Tibial nerve (tissue), 4 donors: Measurements from ENCODE around the gene APOBR. TPM values are rescaled to one million over a fixed set of nuclear protein-coding genes. Genes with fewer than 3 reads are reported as not detected.
"Not testable (repeated sequence)": the region's sequence is repeated elsewhere in the genome, so short reads cannot be mapped to it uniquely, and the experiment has no call there.

ENCODE experiments used
- DNase-seq, 2 donors: peaks; one replicate each; pipeline ENCODE4 v3.0.0-alpha.2; 2019; ENCODE audit warnings: low spot score in 2 of 2
- H3K27ac ChIP-seq, 4 donors: fragments of 200-600 bp; sonication (generic) in 3 of 4; one replicate each; pipeline ENCODE4 v1.5.1; 2017 to 2019; ENCODE audit warnings: mild to moderate bottlenecking in 1 of 4
- H3K27me3 ChIP-seq, 2 donors: fragments of 200-600 bp; sonication (generic) in 1 of 2; one replicate each; pipeline versions ENCODE4 v1.5.1 to v1.6.0; 2017 to 2019
- H3K36me3 ChIP-seq, 3 donors: fragments of 200-600 bp; sonication (generic); one replicate each; pipeline ENCODE4 v1.5.1; 2018 to 2019
- H3K4me1 ChIP-seq, 4 donors: fragments of 200-600 bp; sonication (generic) in 3 of 4; one replicate each; pipeline ENCODE4 v1.5.1; 2017 to 2019
- H3K4me3 ChIP-seq, 4 donors: fragments of 200-600 bp; sonication (generic) in 3 of 4; one replicate each; pipeline ENCODE4 v1.5.1; 2017 to 2019; ENCODE audit warnings: mild to moderate bottlenecking in 1 of 4, moderate library complexity in 1 of 4
- H3K9me3 ChIP-seq, 4 donors: fragments of 200-600 bp; sonication (generic) in 3 of 4; one replicate each; pipeline ENCODE4 v1.5.1; 2017 to 2019
- EP300 ChIP-seq, 2 donors: sonication (generic); formaldehyde crosslinking; IDR thresholded peaks; one replicate each; pipeline ENCODE4 v1.6.1; 2017; ENCODE audit warnings: antibody characterized with exemption in 2 of 2, mild to moderate bottlenecking in 1 of 2
- POLR2A ChIP-seq, 2 donors: fragments of 450-650 bp; IDR thresholded peaks; one replicate each; pipeline ENCODE4 v1.6.1; 2017; ENCODE audit warnings: antibody characterized with exemption in 2 of 2, mild to moderate bottlenecking in 2 of 2, moderate library complexity in 2 of 2
- WGBS, 2 donors: methylation state at CpG; one replicate each; pipeline ENCODE4 v1.1.5; 2018; 5-methylcytosine and 5-hydroxymethylcytosine counted together
- total RNA-seq, 4 donors: library from RNA; depleted of rRNA; stranded (reverse); fragments of >200 nt; gene quantifications; one replicate each; pipeline ENCODE4 v1.1.0, GENCODE V29; 2016
- TF ChIP-seq, protein P1 (sequence below), 5 experiments: fragments of 200-600 bp in 3 of 5; fragments of 450-650 bp in 2 of 5; sonication (generic) in 3 of 5; IDR thresholded peaks; one replicate each; pipeline ENCODE4 v1.5.1; 2016 to 2019; ENCODE audit warnings: antibody characterized with exemption in 5 of 5, mild to moderate bottlenecking in 3 of 5, moderate library complexity in 2 of 5

APOBR gene
- total RNA-seq, 4 donors from 2014 or later = 1.3 to 4.5 (median 1.8) TPM

DNA sequence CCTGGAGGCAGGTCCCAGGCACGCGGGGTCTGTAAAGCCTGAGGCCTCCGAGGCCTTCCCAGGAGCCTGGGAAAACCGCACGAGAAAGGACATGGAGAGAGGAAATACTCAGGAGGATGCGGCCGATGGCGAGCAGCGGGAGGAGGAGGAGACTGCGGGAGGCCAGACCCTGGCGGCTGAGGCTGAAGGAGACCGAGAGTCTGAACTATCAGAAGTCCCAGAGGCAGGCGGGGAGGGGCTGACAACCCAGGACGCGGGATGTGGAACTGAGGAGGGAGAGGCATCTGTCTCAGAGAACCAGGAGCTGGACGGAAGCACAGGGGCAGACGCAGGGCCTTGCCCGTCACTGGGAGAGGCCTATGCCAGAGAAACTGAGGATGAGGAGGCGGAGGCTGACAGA is 2.4 kb downstream of the APOBR start:
- no peak for TF ChIP-seq EP300 (IDR thresholded peaks at IDR 0.05)
- no peak for TF ChIP-seq POLR2A (IDR thresholded peaks at IDR 0.05)
- TF ChIP-seq, protein P1, sequence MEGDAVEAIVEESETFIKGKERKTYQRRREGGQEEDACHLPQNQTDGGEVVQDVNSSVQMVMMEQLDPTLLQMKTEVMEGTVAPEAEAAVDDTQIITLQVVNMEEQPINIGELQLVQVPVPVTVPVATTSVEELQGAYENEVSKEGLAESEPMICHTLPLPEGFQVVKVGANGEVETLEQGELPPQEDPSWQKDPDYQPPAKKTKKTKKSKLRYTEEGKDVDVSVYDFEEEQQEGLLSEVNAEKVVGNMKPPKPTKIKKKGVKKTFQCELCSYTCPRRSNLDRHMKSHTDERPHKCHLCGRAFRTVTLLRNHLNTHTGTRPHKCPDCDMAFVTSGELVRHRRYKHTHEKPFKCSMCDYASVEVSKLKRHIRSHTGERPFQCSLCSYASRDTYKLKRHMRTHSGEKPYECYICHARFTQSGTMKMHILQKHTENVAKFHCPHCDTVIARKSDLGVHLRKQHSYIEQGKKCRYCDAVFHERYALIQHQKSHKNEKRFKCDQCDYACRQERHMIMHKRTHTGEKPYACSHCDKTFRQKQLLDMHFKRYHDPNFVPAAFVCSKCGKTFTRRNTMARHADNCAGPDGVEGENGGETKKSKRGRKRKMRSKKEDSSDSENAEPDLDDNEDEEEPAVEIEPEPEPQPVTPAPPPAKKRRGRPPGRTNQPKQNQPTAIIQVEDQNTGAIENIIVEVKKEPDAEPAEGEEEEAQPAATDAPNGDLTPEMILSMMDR (IDR thresholded peaks at IDR 0.05) = no peak
- DNase-seq = no peak
- Histone ChIP-seq H3K9me3 (no peaks in the 10 kb centered on the region), H3K4me1 (no peaks in the 10 kb centered on the region), H3K27ac (no peak overlapping the region), H3K36me3 (no peaks in the 10 kb centered on the region), H3K4me3 (no peak overlapping the region), H3K27me3 (no peaks in the 10 kb centered on the region)
- 63 to 72% methylated on average over 19 of the region's 19 CpGs for WGBS, 2 donors

GRCh38 chr16:28497386-28497785 is 2.9 kb downstream of the APOBR start:
- no peak overlapping the region for H3K27ac ChIP-seq
- no peaks in the 10 kb centered on the region for H3K9me3 ChIP-seq
- H3K36me3 ChIP-seq = no peaks in the 10 kb centered on the region
- no peak for DNase-seq
- H3K4me1 ChIP-seq = no peaks in the 10 kb centered on the region
- no peak overlapping the region for H3K4me3 ChIP-seq
- TF ChIP-seq, protein P1 (IDR thresholded peaks at IDR 0.05) = no peak
- no peak for TF ChIP-seq POLR2A (IDR thresholded peaks at IDR 0.05)
- TF ChIP-seq EP300 (IDR thresholded peaks at IDR 0.05) = no peak
- 82 to 84% methylated on average over 9 of the region's 9 CpGs for WGBS, 2 donors
- H3K27me3 ChIP-seq = no peaks in the 10 kb centered on the region

- DNase-seq = no peak
- Histone ChIP-seq H3K27ac (no peak overlapping the region), H3K27me3 (no peaks in the 10 kb centered on the region), H3K36me3 (no peaks in the 10 kb centered on the region), H3K9me3 (no peaks in the 10 kb centered on the region), H3K4me1 (no peaks in the 10 kb centered on the region), H3K4me3 (no peak overlapping the region)
- 77 to 83% methylated on average over 27 to 31 of the region's 33 CpGs for WGBS, 2 donors
- TF ChIP-seq, protein P1 (IDR thresholded peaks at IDR 0.05) = no peak
- TF ChIP-seq POLR2A (IDR thresholded peaks at IDR 0.05) = no peak
- no peak for TF ChIP-seq EP300 (IDR thresholded peaks at IDR 0.05)
These were observed 3.6 kb downstream of the APOBR start for GRCh38 chr16:28497861-28498599.

DNA sequence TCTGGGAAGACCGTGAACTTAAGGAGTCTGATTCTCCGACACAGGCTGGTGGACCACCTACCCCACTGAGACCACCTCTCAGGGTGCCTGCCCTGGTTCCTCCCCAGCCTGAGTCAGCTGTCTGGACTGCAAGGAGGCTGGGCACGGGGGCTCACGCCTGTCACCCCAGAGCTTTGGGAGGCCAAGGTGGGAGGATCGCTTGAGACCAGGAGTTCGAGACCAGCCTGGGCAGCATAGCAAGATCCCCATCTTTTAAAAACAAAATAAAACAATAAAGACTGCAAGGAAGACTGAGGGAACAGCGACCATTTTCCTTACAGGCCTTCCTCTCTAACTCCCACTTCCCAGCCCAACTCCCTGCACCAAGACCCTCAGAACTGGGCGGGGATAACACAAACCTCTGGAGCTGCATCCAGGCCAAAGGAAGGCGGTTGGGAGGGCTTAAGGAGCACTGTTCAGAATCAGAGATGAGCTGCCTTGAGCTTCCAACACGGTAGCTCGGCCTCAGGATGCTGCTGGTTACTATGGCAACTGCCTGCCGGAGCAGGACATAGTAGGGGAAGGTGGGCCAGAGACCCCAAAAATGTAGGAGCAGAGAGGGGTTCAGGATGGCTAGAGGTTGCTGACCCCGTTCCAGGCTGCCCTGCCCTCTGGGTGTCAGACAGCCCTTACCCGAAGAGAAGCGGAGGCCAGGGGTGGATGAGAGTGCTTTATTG is 4.4 kb downstream of the APOBR start:
- 79 to 80% methylated on average over 15 of the region's 15 CpGs for WGBS, 2 donors
- TF ChIP-seq, protein P1 (IDR thresholded peaks at IDR 0.05) = no peak
- no peak for TF ChIP-seq EP300 (IDR thresholded peaks at IDR 0.05)
- no peak for DNase-seq
- Histone ChIP-seq H3K4me1 (no peaks in the 10 kb centered on the region), H3K4me3 (no peak overlapping the region), H3K27me3 (no peaks in the 10 kb centered on the region), H3K27ac (no peak overlapping the region), H3K36me3 (no peaks in the 10 kb centered on the region), H3K9me3 (no peaks in the 10 kb centered on the region)

DNA sequence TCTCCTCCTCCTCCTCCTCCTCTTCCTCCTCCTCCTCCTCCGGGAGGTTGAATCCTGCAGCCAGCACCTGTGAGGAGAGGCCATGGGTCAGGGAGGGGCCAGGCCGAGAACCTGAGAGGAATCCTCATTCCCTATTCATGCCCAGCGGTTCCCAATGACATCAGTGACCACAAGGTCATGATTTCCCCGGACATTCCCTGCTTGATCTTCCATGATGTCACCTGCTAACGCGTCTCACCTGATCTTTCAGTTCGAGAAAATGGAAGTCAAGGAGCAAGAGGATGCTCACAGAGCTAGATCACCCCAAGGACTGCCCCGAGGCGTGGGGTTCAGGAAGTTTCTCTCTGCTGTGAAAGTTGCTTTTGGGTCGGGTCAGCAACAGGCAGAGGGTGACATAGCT is 5.4 kb downstream of the APOBR start:
- 61 to 63% methylated on average over 10 of the region's 10 CpGs for WGBS, 2 donors
- TF ChIP-seq EP300 (IDR thresholded peaks at IDR 0.05) (no peak), POLR2A (IDR thresholded peaks at IDR 0.05) (no peak)
- TF ChIP-seq, protein P1 (IDR thresholded peaks at IDR 0.05) = no peak
- Histone ChIP-seq H3K4me1 (no peaks in the 10 kb centered on the region), H3K4me3 (no peak overlapping the region), H3K27me3 (no peaks in the 10 kb centered on the region), H3K27ac (no peak overlapping the region), H3K36me3 (no peaks in the 10 kb centered on the region), H3K9me3 (no peaks in the 10 kb centered on the region)
- no peak for DNase-seq

GRCh38 chr16:28500476-28501180 is 6.2 kb downstream of the APOBR start:
- H3K4me1 ChIP-seq, H3K4me3 ChIP-seq, H3K36me3 ChIP-seq, H3K27me3 ChIP-seq, H3K27ac ChIP-seq, DNase-seq, H3K9me3 ChIP-seq: not testable (repeated sequence)
- 74 to 78% methylated on average over 18 of the region's 18 CpGs for WGBS, 2 donors
